Erythroblast (primary cell): ENCODE data around the gene SLC9A2.

Experiments used
- DNase-seq, 2 experiments: peaks; one replicate each; lab custom pipeline; 2025; lab: John Stamatoyannopoulos, UW
- GATA1 ChIP-seq: IDR thresholded peaks from 2 replicates; pipeline ENCODE4 v1.6.1; 2011; ENCODE audit warnings: low read depth, mild to moderate bottlenecking, control low read depth, low read length, moderate library complexity
- POLR2A ChIP-seq: IDR thresholded peaks from 2 replicates; pipeline ENCODE4 v1.6.1; 2011; ENCODE audit warnings: mild to moderate bottlenecking, low read length

The SLC9A2 gene

DNA sequence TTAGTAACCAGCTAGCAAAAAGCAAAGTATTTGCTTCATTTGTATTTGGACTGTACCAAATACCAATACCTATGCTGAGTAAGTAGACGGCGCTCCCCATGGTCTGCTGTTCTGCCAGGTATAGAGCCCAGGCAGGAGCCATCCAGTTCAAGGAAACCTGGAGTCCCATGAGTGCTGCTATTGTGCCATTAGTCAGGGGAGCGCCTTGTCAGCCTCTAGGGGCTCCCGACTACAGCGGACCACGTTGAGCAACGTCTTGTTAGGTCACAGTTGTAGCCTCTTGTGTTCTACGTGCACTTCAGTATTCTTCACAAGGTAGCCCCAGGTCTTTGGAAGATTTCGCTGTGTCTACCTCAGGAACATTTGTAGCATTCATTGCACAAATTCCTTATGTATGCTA is 21.6 kb upstream of the SLC9A2 start:
- no peak for DNase-seq
- TF ChIP-seq GATA1 (no peak), POLR2A (no peak)

DNA sequence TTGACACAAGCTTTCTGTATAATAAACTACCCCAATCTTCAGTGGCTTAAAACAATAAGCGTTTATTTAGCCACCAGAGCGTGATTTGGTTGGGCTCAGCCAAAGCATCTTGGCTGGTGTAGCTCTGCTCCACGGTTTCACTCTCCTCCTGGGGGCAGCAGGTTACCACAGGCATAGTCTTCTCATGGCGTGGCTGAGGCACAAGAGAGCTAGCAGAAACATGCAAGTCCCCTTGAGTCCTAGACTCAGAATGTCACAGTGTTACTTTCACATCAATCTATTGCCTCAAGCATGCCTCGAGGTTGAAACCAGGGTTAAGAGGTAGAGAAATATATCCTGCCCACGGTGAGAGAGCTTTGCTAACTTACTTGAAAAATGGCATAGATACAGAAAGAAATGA is 19.9 kb upstream of the SLC9A2 start:
- DNase-seq, result no peak

DNA sequence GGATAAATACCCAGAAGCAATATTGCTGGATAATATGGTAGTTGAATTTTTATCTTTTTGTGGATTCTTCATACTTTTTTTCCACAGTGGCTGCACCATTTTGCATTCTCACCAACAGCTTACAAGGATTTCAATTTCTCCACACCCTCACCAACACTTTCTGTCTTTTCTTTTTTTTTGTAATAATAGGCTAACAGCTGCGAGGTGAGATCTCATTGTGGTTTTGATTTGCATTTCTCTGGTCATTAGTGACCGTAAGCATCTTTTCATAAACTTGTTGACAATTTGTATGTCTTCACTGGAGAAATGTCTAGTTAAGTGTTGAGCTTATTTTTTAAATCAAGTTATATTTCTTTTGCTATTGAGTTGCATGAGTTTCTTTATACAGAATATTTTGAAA is 17.6 kb upstream of the SLC9A2 start:
- DNase-seq, result no peak
- TF ChIP-seq GATA1, result no peak
- TF ChIP-seq POLR2A, result no peak

More for the DNA sequence above, 19.9 kb upstream of the SLC9A2 start:
- TF ChIP-seq POLR2A (no peak), GATA1 (no peak)

DNA sequence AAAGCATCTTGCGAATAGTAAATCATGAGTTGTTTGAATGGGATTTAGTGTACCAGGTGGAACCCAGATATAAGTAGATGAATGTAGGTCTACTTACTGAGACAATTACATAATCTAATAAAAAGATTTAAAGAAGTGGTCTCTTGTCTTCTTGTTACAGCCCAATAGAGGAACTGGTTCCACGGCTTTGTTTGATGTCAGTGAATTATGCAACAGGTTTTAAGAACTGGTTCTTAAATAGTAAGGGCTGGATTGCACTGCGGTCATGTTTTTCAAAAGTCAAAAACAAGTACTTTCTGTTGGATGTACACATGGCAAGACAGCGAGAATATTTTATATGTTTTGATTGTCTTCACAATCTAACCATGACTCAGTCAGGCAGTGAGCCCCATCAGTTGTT is 15.4 kb upstream of the SLC9A2 start:
- DNase-seq, result no peak
- TF ChIP-seq GATA1, result no peak
- no peak for TF ChIP-seq POLR2A

DNA sequence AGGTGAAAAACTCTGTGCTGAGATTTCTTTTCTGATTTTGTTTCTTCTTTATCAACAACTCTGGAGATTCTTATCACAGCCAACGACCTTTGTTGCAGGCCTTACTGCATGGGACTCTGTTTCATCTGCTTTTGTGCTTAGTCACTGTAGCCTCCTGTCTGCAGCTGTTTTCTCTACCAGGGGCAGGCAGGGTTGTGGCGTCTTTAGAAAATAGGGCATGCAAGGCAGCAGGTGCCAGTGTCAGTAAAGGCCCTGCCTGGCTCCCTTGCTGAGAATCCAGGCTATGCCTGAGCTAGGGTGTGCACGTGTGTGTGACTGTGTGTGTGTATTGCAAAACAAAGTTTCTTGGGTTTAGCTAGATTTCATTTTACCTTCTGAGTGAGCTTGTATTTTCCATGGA is 14.6 kb upstream of the SLC9A2 start:
- DNase-seq, result no peak

DNA sequence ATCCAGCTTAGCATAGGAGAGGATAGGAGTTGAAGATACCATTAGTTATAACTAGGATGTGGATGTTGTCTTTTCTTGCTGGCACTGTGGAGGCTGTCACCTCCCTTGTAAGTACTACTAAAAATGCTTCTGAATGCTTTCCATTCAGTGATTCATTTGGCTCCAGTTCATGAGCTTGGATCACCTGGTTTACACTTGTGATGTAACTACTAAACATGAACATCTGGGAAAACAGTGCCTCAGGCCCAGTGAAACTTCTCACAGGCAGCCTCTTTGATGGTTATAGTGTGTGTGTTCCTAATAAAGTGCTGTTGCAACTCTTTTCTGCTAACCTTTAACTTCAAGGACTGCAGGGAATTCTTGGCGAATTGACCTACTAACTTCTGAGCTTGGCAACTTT is 13.0 kb upstream of the SLC9A2 start:
- TF ChIP-seq POLR2A (no peak), GATA1 (no peak)

More for the DNA sequence above, 14.6 kb upstream of the SLC9A2 start:
- TF ChIP-seq GATA1 (no peak), POLR2A (no peak)

DNA sequence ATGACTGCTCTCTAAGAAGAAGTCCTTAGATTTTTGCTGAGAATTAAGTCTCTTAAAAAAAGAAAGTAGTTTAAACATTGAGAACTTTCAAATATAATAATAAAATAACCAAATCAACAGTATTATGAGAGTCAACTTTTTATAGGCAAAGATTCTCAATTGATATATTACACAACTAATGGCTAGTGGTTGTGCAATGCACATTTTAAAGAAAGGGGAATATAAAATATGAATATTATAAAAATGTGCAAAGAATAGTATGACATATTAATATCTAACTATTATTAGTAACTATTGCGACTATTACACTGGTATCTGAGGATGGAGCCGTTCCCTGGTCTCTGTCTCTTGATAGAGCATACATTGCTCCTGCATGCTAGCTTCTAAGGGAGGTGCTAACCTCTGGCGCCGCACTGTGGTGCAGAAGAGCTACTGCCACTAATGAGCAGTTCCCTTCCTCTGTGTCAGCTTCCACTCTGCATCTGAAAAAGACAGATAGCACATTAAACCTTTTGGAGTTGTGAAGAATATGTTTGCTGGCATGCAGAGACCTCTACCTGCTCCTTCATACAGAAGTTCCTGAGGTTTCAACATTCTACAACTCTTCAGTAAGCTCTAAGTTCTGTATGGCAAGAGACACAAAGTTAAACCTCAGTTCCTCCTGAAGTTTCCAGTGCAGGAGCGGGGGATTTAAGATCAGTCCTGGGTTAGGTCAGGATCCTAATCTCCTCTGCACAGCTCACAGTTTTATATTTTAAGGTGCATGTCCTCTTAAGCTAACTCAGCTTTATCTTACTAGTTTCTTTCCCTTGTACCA is 3.5 kb upstream of the SLC9A2 start:
- DNase-seq, result peak; percentile 66 to 67
- TF ChIP-seq POLR2A, result no peak

More for the DNA sequence above, 13.0 kb upstream of the SLC9A2 start:
- no peak for DNase-seq

DNA sequence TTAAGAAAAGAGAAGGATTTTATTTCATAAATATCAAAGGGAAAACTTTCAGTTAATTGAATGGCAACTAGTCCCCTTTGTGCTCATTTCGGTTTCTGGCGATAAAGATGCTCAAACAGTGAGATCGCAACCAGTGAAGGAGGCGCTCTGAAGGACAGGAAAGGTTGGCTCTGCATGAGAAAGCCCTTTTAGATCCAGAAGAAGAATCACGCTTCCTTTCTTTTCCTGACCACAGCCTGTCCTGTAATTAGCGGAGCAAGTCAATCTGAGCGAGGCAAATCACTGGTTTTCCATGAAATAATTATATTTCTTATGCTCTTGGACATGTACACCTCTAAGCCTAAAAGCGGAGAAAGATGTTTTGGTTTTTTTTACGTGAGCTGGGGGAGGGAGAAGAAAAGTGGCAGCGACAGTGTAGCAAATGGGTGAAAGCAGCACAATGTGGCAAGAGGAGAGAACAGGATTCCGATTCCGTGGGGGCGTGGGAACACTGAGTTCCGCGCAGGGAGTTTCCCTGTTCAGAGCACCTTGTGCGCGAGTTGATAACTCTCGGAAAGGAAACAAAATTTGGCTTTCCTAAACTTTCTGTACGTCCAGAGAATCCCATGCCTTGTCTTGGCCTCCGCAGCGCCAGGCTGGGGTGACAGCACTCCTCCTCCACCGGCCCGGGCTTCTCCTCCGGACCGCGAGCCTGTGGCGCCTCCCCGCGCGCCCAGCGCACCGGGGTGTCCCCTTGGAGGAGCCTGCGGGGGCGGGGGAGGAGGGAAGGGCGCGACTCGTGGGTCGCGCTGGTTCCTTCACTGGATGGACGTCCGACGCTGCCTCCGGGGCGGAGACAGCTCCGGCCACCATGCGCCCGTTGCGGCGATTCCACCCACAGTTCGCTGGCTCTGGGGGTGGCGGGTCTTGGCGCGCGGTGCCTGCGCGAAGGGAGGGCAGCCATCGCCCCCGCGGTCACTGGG is 620 bp upstream of the SLC9A2 start:
- DNase-seq, result peak; percentile 19 to 44
- TF ChIP-seq GATA1, result no peak
- no peak for TF ChIP-seq POLR2A

DNA sequence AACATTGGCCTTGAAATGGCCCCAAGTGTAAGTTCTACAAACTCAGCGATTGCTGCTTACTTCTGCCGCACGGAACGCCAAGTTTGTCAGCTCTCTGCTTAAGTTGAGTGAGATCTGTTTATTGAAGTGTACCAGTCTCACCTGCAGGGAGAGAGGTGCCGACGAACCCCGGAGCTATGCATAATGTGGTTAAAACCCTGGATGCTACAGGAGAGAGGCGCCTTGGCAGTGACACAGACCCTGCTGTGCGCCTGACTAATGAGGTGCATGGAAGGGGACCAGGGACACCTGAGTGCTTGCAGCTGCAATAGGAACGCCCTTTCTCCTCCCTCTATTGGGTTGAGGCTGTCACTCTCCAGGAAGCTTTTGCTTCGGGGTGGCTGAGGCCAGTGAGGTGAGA is 979 bp downstream of the SLC9A2 start:
- TF ChIP-seq POLR2A, result no peak
- no peak for DNase-seq

DNA sequence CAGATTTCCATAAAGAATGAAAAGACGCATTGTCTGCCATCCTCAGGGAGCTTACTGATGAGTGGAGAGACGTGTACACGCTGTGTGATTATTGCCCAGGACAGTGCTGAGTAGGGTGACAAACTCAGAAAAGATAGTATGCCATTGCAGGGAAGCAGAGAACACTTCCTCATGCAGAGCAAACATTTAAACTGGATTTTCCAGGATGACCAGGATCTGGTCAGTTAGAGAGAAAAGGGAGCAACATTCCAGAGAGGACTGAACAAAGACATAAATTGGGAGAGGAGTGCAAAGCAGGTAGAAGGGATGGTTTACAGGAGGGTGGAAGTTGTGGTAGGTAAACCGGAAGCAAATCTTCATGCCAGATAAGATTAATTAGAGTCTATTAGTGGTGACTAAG is 2.3 kb downstream of the SLC9A2 start:
- no peak for DNase-seq

DNA sequence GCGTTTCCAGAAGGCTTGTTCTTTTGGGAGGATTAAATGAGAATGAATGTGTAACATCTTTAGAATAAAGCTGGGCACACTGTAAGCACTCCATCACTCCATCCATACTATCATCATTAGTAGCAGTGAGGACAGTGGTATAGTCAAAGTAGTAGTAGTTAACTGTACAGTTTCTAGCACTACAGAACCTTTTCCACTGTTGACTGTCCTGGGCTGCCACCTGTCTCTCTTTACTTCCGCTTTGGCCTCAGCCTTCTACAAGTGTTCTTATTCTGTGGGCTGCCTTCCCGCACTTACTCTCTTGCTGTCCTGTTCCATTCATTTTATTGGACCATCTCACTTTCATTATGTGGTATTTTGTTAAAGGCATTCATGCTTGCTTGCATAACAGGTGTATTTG is 3.3 kb downstream of the SLC9A2 start:
- TF ChIP-seq GATA1 (no peak), POLR2A (no peak)
- no peak for DNase-seq

More for the DNA sequence above, 2.3 kb downstream of the SLC9A2 start:
- no peak for TF ChIP-seq GATA1
- TF ChIP-seq POLR2A, result no peak

DNA sequence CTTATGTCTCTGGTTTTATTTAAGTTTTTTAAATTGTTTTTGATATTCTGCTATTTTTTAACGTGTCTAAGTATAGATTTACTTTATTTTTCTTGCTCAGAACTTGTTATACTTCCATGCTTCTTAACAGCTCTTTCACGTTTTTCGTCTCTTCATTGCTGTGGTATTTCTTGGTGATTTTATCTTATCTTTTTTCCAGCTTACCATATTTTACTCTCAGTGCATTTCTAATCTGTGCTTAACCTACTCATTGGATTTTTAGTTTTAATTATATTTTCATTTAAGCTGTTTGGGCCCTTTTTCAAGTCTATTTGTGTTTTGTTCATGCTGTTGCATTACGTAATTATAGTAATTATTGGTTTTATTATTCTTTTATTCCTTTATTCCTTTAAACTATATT is 11.1 kb downstream of the SLC9A2 start:
- TF ChIP-seq POLR2A, result no peak
- peak in 1 of 2 experiments; percentile 4 for DNase-seq

DNA sequence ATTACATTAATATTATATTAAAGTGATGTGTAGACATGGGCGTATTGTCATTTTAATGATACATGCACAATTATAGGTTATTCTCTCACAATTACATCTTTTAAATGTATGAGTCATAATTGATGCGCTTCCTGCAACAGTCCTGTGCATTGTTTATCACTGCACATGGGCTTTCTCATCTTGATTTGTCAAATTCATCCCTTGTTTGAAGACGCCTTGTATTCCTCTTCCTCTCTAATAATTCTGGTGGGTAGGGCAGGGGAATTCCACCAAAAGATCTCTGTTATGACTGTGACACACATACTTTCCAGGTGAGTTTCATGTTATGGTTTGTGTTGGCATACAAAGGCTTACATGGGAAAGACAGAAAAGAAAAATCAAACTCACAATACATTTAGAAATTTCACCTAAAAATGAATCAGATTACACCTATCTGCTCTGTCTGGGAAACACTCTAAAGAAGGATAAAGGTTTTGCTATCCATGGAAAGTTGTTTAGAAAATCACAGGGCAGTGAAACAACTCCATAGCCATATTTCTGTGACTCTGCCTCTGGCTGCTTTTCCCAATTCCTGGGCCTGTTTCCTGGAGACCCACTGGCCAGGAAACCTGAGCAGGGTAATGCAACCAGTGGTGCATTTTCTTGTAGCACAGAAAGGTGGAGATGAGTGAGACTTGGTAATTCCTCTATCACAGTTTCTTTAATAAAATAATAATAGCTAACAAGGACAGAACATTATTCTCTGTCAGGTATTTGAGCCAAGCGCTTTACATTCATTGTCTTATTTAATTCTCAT is 13.2 kb downstream of the SLC9A2 start:
- DNase-seq, result no peak
- TF ChIP-seq POLR2A (no peak), GATA1 (no peak)

DNA sequence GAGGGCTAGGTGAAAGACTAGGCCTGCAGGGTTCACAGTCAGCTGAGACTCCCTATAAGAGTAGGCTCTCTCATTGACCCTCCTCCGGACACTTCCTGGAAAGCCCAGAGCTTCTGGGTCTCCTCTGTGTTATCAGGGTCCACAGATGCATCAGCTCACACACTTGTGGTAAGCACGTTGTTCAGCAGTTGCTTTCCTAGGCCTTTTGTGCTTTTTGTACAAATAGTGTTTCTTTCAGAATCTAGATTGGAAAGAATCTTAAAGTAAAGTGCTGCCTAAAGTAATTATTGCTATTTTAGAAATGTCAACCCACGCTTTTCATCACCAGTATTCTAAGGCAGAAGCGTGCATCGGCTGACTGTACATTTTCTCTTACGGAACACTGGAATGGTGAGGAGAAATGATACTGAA is 15.5 kb downstream of the SLC9A2 start:
- no peak for TF ChIP-seq POLR2A
- TF ChIP-seq GATA1, result no peak
- peak; percentile 23 to 70 for DNase-seq
